ENCODE data around the gene PRR36.

Gene PRR36

DNA sequence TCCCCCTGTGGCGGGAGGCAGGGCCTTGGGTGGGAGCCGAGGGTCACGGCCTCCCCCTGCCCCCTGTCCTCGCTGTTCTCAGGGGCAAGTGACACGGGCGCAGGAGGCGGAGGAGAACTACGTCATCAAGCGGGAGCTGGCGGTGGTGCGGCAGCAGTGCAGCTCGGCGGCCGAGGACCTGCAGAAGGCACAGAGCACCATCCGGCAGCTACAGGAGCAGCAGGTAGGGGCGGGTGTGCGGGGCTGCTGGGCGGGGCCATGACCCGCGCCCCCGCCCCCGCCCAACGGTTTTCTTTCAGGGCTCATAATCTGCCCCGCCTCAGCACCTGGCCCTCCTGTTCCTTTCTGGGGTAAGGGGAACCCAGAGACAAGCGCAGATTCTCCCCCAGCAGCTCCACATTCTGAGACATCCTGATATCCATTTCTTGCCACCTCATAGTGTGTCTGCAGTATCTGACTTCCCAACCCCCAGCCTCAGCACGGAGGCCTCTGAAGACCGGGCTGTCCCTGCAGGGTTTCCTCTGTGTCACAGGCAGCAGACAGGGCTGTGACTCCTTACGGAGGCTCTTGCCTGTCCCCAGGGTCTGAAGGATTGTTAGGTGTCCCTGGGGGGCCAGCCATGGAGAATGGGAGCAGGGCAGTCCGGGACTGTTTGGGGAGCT is 15.9 kb downstream of the PRR36 start:
- no peak overlapping the region for H3K27ac ChIP-seq
- no peak for TF ChIP-seq CTCF (conservative IDR thresholded peaks at IDR 0.05)

- no peak for TF ChIP-seq CTCF (conservative IDR thresholded peaks at IDR 0.05)
Observed at GRCh38 chr19:7857727-7858108, 16.5 kb downstream of the PRR36 start.

DNA sequence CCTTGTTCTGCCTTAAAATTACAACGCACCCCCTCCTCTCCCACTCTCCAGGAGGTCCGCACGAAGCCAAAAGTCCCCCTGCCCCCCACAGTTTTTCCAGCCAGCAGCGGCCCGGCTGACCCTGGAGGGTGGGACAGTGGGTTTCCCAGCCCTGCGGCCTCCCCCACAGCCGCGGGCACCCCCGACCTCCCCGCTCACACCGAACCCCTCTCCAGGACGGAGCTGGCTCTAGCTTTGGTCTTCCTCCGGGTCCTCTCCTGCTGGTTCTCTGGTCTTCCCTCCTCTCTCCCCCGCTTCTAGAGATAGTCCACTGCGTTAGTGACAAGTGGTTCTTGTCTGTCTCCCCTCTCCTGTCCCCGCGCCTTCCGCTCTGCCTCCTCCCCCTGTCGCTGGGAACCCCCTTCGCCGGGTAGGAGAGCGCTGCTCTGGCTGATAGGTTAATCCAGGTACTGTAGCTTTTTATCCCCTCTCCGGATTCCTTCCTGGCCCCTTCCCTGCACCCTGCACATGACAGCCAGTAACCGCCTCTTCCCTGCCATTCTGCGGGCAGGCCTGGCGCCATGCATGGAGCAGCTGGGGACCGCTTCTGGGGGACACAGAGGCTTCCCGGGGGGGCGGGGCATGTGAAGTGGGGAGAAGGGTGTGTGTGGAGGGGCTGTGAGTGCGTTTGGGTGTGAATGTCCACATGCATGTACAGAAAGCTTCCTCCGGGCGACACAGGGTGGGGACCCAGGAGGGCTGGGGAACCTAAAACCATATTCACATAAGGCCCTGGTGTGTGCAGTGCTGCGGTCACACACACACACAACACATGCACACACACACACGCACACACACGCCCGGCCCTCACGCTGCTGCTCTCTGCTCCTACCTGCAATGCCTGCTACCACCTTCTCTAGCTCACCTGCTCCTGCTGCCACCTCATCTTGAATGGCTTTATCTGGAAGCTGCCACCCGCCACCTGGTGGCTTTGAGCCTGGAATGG is 17.2 kb downstream of the PRR36 start:
- TF ChIP-seq CTCF (conservative IDR thresholded peaks at IDR 0.05), result no peak
- H3K27ac ChIP-seq, result no peak overlapping the region

More at GRCh38 chr19:7857727-7858108, 16.5 kb downstream of the PRR36 start:
- H3K27ac ChIP-seq, result no peak overlapping the region

GRCh38 chr19:7856109-7856591 is 18.0 kb downstream of the PRR36 start:
- H3K27ac ChIP-seq, result no peak overlapping the region
- TF ChIP-seq CTCF (conservative IDR thresholded peaks at IDR 0.05), result no peak

GRCh38 chr19:7855426-7856108 is 18.6 kb downstream of the PRR36 start:
- no peak for TF ChIP-seq CTCF (conservative IDR thresholded peaks at IDR 0.05)
- no peak overlapping the region for H3K27ac ChIP-seq

DNA sequence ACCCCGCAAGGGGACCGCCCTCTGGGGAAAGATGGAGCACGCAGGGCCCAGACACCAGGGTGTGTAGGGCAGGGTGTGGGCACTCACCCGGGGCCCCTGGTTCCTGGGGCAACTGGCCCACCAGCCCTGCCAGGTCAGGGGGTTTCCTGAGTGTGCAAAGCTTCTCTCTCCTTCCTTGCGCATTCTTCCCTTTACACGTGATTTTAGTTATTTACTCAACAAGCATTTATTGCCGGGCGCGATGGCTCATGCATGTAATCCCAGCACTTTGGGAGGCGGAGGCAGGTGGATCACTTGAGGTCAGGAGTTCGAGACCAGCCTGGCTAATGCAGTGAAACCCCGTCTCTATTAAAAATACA is 20.4 kb downstream of the PRR36 start:
- H3K27ac ChIP-seq, result peak overlapping the region; percentile 47
- no peak for TF ChIP-seq CTCF (conservative IDR thresholded peaks at IDR 0.05)

Measured in VCaP (cell line).